C4-2B (cell line): Measurements from ENCODE around the gene C16orf86.

Experiments used
- CTCF ChIP-seq: fragments of 450-650 bp; conservative IDR thresholded peaks from 2 replicates; pipeline ENCODE4 v1.5.1; 2017; ENCODE audit warnings: mild to moderate bottlenecking
- ZFX ChIP-seq: fragments of 450-650 bp; IDR thresholded peaks from 2 replicates; pipeline ENCODE4 v1.6.1; 2017

GRCh38 chr16:67699265-67699664 is 32.7 kb downstream of the C16orf86 start:
- TF ChIP-seq CTCF (no peak), ZFX (no peak)
